ENCODE data around the gene ERCC4. TPM values are rescaled to one million over a fixed set of nuclear protein-coding genes. Genes with fewer than 3 reads are reported as not detected.

Gene ERCC4
- total and polyA plus RNA-seq, 2 of the 8 experiments (the other 6 are each of a cell fraction or from before 2014, with no cell fraction given) = 1.6 to 13.2 TPM

DNA sequence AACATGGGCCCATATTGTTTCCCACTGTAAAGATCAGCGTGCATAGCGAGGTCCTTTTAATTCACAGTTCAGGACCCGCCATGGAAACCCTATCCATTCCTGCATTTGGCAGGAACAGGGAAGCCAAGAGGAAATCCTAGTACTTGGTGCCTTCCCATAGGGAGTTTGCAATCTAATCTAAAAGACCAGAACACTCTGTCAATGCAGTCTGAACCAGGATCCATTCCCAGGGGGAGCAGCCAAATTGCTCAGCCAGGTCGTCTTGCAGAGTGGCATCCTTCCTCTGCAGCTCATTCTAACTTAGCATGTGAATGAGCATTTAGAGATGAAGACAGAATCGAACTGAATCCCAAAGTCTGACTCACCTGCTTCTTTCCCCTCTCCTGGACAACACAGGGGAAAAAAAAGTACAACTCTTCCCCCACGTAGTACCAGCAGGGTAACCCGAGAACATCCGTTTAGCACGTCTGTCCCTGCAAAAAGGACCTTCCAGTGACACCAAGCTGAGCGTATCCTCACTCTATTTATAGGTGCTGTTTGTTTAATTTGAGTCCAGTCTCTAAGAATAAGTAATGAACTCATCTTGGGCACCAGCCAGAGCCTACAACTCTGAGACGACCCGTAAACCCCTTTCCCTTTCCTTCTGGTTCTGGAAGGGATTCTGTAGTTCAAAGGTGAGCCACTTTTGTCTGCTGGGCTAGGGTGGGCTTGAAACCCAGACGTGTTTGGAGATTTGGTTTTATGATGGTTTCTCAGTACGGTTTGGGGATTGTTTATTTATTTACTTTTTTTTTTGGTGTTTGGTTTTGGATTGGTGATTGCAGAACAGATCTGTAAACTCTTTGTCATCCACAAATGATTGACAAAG is 74.5 kb downstream of the ERCC4 start (continued):
- TF ChIP-seq, protein P1, sequence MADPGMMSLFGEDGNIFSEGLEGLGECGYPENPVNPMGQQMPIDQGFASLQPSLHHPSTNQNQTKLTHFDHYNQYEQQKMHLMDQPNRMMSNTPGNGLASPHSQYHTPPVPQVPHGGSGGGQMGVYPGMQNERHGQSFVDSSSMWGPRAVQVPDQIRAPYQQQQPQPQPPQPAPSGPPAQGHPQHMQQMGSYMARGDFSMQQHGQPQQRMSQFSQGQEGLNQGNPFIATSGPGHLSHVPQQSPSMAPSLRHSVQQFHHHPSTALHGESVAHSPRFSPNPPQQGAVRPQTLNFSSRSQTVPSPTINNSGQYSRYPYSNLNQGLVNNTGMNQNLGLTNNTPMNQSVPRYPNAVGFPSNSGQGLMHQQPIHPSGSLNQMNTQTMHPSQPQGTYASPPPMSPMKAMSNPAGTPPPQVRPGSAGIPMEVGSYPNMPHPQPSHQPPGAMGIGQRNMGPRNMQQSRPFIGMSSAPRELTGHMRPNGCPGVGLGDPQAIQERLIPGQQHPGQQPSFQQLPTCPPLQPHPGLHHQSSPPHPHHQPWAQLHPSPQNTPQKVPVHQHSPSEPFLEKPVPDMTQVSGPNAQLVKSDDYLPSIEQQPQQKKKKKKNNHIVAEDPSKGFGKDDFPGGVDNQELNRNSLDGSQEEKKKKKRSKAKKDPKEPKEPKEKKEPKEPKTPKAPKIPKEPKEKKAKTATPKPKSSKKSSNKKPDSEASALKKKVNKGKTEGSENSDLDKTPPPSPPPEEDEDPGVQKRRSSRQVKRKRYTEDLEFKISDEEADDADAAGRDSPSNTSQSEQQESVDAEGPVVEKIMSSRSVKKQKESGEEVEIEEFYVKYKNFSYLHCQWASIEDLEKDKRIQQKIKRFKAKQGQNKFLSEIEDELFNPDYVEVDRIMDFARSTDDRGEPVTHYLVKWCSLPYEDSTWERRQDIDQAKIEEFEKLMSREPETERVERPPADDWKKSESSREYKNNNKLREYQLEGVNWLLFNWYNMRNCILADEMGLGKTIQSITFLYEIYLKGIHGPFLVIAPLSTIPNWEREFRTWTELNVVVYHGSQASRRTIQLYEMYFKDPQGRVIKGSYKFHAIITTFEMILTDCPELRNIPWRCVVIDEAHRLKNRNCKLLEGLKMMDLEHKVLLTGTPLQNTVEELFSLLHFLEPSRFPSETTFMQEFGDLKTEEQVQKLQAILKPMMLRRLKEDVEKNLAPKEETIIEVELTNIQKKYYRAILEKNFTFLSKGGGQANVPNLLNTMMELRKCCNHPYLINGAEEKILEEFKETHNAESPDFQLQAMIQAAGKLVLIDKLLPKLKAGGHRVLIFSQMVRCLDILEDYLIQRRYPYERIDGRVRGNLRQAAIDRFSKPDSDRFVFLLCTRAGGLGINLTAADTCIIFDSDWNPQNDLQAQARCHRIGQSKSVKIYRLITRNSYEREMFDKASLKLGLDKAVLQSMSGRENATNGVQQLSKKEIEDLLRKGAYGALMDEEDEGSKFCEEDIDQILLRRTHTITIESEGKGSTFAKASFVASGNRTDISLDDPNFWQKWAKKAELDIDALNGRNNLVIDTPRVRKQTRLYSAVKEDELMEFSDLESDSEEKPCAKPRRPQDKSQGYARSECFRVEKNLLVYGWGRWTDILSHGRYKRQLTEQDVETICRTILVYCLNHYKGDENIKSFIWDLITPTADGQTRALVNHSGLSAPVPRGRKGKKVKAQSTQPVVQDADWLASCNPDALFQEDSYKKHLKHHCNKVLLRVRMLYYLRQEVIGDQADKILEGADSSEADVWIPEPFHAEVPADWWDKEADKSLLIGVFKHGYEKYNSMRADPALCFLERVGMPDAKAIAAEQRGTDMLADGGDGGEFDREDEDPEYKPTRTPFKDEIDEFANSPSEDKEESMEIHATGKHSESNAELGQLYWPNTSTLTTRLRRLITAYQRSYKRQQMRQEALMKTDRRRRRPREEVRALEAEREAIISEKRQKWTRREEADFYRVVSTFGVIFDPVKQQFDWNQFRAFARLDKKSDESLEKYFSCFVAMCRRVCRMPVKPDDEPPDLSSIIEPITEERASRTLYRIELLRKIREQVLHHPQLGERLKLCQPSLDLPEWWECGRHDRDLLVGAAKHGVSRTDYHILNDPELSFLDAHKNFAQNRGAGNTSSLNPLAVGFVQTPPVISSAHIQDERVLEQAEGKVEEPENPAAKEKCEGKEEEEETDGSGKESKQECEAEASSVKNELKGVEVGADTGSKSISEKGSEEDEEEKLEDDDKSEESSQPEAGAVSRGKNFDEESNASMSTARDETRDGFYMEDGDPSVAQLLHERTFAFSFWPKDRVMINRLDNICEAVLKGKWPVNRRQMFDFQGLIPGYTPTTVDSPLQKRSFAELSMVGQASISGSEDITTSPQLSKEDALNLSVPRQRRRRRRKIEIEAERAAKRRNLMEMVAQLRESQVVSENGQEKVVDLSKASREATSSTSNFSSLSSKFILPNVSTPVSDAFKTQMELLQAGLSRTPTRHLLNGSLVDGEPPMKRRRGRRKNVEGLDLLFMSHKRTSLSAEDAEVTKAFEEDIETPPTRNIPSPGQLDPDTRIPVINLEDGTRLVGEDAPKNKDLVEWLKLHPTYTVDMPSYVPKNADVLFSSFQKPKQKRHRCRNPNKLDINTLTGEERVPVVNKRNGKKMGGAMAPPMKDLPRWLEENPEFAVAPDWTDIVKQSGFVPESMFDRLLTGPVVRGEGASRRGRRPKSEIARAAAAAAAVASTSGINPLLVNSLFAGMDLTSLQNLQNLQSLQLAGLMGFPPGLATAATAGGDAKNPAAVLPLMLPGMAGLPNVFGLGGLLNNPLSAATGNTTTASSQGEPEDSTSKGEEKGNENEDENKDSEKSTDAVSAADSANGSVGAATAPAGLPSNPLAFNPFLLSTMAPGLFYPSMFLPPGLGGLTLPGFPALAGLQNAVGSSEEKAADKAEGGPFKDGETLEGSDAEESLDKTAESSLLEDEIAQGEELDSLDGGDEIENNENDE (IDR thresholded peaks at IDR 0.05; ENCODE audit: insufficient replicate concordance, low read length) = no peak
- TF ChIP-seq NANOG (IDR thresholded peaks at IDR 0.05; ENCODE audit: insufficient read depth, low read depth, low read length, poor library complexity, severe bottlenecking) = no peak
- TF ChIP-seq RNF2 (IDR thresholded peaks at IDR 0.05; ENCODE audit: borderline replicate concordance, low read depth, low read length, missing control alignments, poor library complexity, severe bottlenecking) = no peak
- TF ChIP-seq CEBPB (IDR thresholded peaks at IDR 0.05; ENCODE audit: low read depth, low read length) = no peak
- TF ChIP-seq EZH2 (IDR thresholded peaks at IDR 0.05; ENCODE audit: low read depth, low read length, severe bottlenecking) = no peak
- no peak for TF ChIP-seq PHF8 (conservative IDR thresholded peaks at IDR 0.05; ENCODE audit: low read depth, low read length)
- TF ChIP-seq RXRA (IDR thresholded peaks at IDR 0.05; ENCODE audit: insufficient read depth, low read depth, low read length) = no peak
- TF ChIP-seq, protein P2, sequence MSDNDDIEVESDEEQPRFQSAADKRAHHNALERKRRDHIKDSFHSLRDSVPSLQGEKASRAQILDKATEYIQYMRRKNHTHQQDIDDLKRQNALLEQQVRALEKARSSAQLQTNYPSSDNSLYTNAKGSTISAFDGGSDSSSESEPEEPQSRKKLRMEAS (IDR thresholded peaks at IDR 0.05) = no peak
